HG03108 (cell line): Measurements from ENCODE around the gene ZBTB34.
"Not testable (repeated sequence)": the region's sequence is repeated elsewhere in the genome, so short reads cannot be mapped to it uniquely, and the experiment has no call there.

Source experiments
- ATAC-seq: cut with Tn5 transposase; IDR thresholded peaks from one replicate; pipeline ENCODE4 v1.9.1; 2021; ENCODE audit warnings: moderate library complexity; ENCODE audit not compliant: unreplicated experiment

Gene ZBTB34

GRCh38 chr9:126860077-126860756, at the start of gene ZBTB34:
TSS of gene ZBTB34 (plus strand) at chr9:126860639. CDS start at chr9:126879400, 18,761 bp downstream.
- ATAC-seq, result peak; percentile 58

GRCh38 chr9:126813072-126813471, 47.4 kb upstream of the ZBTB34 start:
- ATAC-seq, result no peak

- ATAC-seq, result no peak
Measured at GRCh38 chr9:126814091-126814490, 46.3 kb upstream of the ZBTB34 start.

- not testable (repeated sequence) for ATAC-seq
Measured at GRCh38 chr9:126817615-126818014, 42.8 kb upstream of the ZBTB34 start.

- ATAC-seq, result no peak
Measured at GRCh38 chr9:126818482-126818881, 42.0 kb upstream of the ZBTB34 start.

GRCh38 chr9:126819482-126819881, 41.0 kb upstream of the ZBTB34 start:
- ATAC-seq, result no peak

GRCh38 chr9:126822278-126822677, 38.2 kb upstream of the ZBTB34 start:
- ATAC-seq, result no peak

- ATAC-seq, result no peak
Measured at GRCh38 chr9:126822873-126823272, 37.6 kb upstream of the ZBTB34 start.

- not testable (repeated sequence) for ATAC-seq
Measured at GRCh38 chr9:126824052-126824451, 36.4 kb upstream of the ZBTB34 start.

- no peak for ATAC-seq
Measured at GRCh38 chr9:126827227-126827626, 33.2 kb upstream of the ZBTB34 start.

- ATAC-seq, result no peak
Measured at GRCh38 chr9:126829035-126829434, 31.4 kb upstream of the ZBTB34 start.

GRCh38 chr9:126830827-126831226, 29.6 kb upstream of the ZBTB34 start:
- no peak for ATAC-seq

- ATAC-seq, result no peak
Measured at GRCh38 chr9:126832440-126832839, 28.0 kb upstream of the ZBTB34 start.

- ATAC-seq, result no peak
Measured at GRCh38 chr9:126833020-126833419, 27.4 kb upstream of the ZBTB34 start.

- ATAC-seq, result no peak
Measured at GRCh38 chr9:126833710-126834345, 26.6 kb upstream of the ZBTB34 start.

GRCh38 chr9:126834672-126835071, 25.8 kb upstream of the ZBTB34 start:
- no peak for ATAC-seq

GRCh38 chr9:126836216-126836615, 24.2 kb upstream of the ZBTB34 start:
- no peak for ATAC-seq

- ATAC-seq, result no peak
Measured at GRCh38 chr9:126838055-126838811, 22.2 kb upstream of the ZBTB34 start.

GRCh38 chr9:126838895-126839294, 21.5 kb upstream of the ZBTB34 start:
- no peak for ATAC-seq

GRCh38 chr9:126839301-126839700, 21.1 kb upstream of the ZBTB34 start:
- no peak for ATAC-seq

GRCh38 chr9:126842220-126842842, 18.1 kb upstream of the ZBTB34 start:
- no peak for ATAC-seq
